Upper lobe of left lung (tissue), 4 donors: ENCODE results near the gene SIGLEC12.

Experiments
- CTCF ChIP-seq, 6 experiments: fragments of 450-650 bp in 4 of 6; fragments of 200-600 bp in 2 of 6; sonication (generic) in 2 of 6; IDR thresholded peaks; one replicate each; pipeline ENCODE4 v1.5.1; 2016 to 2019; ENCODE audit warnings: antibody characterized with exemption in 6 of 6
- POLR2AphosphoS5 ChIP-seq, 2 donors: sonication (generic); formaldehyde crosslinking; IDR thresholded peaks; one replicate each; pipeline ENCODE4 v1.5.1; 2017; ENCODE audit warnings: antibody characterized with exemption in 2 of 2

GRCh38 chr19:51467864-51468544 lies 33.6 kb downstream of the SIGLEC12 start:
- TF ChIP-seq CTCF (IDR thresholded peaks at IDR 0.05) (no peak), POLR2AphosphoS5 (IDR thresholded peaks at IDR 0.05) (no peak)
